H9 (cell line): ENCODE results near the gene IREB2. TPM values are rescaled to one million over a fixed set of nuclear protein-coding genes. Genes with fewer than 3 reads are reported as not detected.
"Not testable (repeated sequence)": the region's sequence is repeated elsewhere in the genome, so short reads cannot be mapped to it uniquely, and the experiment has no call there.

ENCODE experiments used
- DNase-seq: peaks from one replicate; pipeline ENCODE4 v3.0.0-alpha.2; 2017
- H2AFZ ChIP-seq: one replicate; pipeline ENCODE4 v1.6.1; 2013; ENCODE audit warnings: mild to moderate bottlenecking, low read length, control low read depth, moderate library complexity
- H2AK5ac ChIP-seq: 2 replicates; pipeline ENCODE4 v1.6.1; 2013; ENCODE audit warnings: low read length, control low read depth, mixed read lengths; ENCODE audit not compliant: insufficient read length
- H2BK120ac ChIP-seq: one replicate; pipeline ENCODE4 v1.6.1; 2013; ENCODE audit warnings: low read depth, mild to moderate bottlenecking, low read length, control low read depth, inconsistent platforms; ENCODE audit not compliant: poor library complexity, severe bottlenecking
- H2BK12ac ChIP-seq: 2 replicates; pipeline ENCODE4 v1.6.1; 2013; ENCODE audit warnings: low read length, control low read depth, mixed read lengths, low read depth; ENCODE audit not compliant: insufficient read length
- H2BK15ac ChIP-seq: 2 replicates; pipeline ENCODE4 v1.6.1; 2013; ENCODE audit warnings: low read depth, low read length, control low read depth
- H2BK20ac ChIP-seq: one replicate; pipeline ENCODE4 v1.6.1; 2013; ENCODE audit warnings: low read depth, mild to moderate bottlenecking, low read length, control low read depth, inconsistent platforms; ENCODE audit not compliant: poor library complexity, severe bottlenecking
- H2BK5ac ChIP-seq: 2 replicates; pipeline ENCODE4 v1.6.1; 2013; ENCODE audit warnings: low read length, control low read depth, mixed read lengths; ENCODE audit not compliant: insufficient read length
- H3K14ac ChIP-seq: 2 replicates; pipeline ENCODE4 v1.6.1; 2013; ENCODE audit warnings: low read length, control low read depth; ENCODE audit not compliant: insufficient read depth
- H3K18ac ChIP-seq: 2 replicates; pipeline ENCODE4 v1.6.1; 2013; ENCODE audit warnings: low read depth, mild to moderate bottlenecking, mixed read lengths, low read length, control low read depth; ENCODE audit not compliant: insufficient read length
- H3K23ac ChIP-seq: 2 replicates; pipeline ENCODE4 v1.6.1; 2013; ENCODE audit warnings: low read length, control low read depth, mixed read lengths, low read depth; ENCODE audit not compliant: insufficient read length
- H3K23me2 ChIP-seq: 2 replicates; pipeline ENCODE4 v1.6.1; 2013; ENCODE audit warnings: low read depth, mild to moderate bottlenecking, mixed read lengths, low read length, control low read depth; ENCODE audit not compliant: insufficient read length, poor library complexity, severe bottlenecking
- H3K27ac ChIP-seq: 2 replicates; pipeline ENCODE4 v1.5.1; 2013; ENCODE audit warnings: low read length, control low read depth, mixed read lengths, low read depth; ENCODE audit not compliant: insufficient read length
- H3K27me3 ChIP-seq: 2 replicates; pipeline ENCODE4 v1.6.1; 2013; ENCODE audit warnings: low read length, control low read depth, inconsistent platforms; ENCODE audit not compliant: insufficient read depth
- H3K4ac ChIP-seq: 2 replicates; pipeline ENCODE4 v1.6.1; 2013; ENCODE audit warnings: low read depth, mild to moderate bottlenecking, control low read depth, inconsistent platforms, low read length, moderate library complexity
- H3K4me1 ChIP-seq: 2 replicates; pipeline ENCODE4 v1.6.1; 2013; ENCODE audit warnings: low read length, control low read depth, inconsistent platforms; ENCODE audit not compliant: insufficient read depth
- H3K4me2 ChIP-seq: 2 replicates; pipeline ENCODE4 v1.6.1; 2013; ENCODE audit warnings: low read length, control low read depth, mixed read lengths; ENCODE audit not compliant: insufficient read length, insufficient read depth
- H3K56ac ChIP-seq: 2 replicates; pipeline ENCODE4 v1.6.1; 2013; ENCODE audit warnings: low read depth, mild to moderate bottlenecking, mixed read lengths, low read length, control low read depth; ENCODE audit not compliant: insufficient read length
- H3K79me1 ChIP-seq: 2 replicates; pipeline ENCODE4 v1.6.1; 2013; ENCODE audit warnings: low read depth, mild to moderate bottlenecking, moderate library complexity, low read length, control low read depth, inconsistent platforms; ENCODE audit not compliant: insufficient read depth, poor library complexity, severe bottlenecking
- H3K79me2 ChIP-seq: 2 replicates; pipeline ENCODE4 v1.6.1; 2013; ENCODE audit warnings: low read length, control low read depth, inconsistent platforms; ENCODE audit not compliant: insufficient read depth
- H3K9ac ChIP-seq: 2 replicates; pipeline ENCODE4 v1.6.1; 2013; ENCODE audit warnings: low read length, control low read depth, mixed read lengths; ENCODE audit not compliant: insufficient read length; ENCODE audit errors: extremely low read depth
- H3K9me3 ChIP-seq: one replicate; pipeline ENCODE4 v1.6.1; 2013; ENCODE audit warnings: low read depth, low read length, inconsistent platforms; ENCODE audit not compliant: control insufficient read depth
- H3T11ph ChIP-seq: one replicate; pipeline ENCODE4 v1.6.1; 2013; ENCODE audit warnings: mild to moderate bottlenecking, low read length, control low read depth, inconsistent platforms
- H4K20me1 ChIP-seq: one replicate; pipeline ENCODE4 v1.6.1; 2013; ENCODE audit not compliant: control insufficient read depth, insufficient read length, insufficient read depth
- H4K5ac ChIP-seq: 2 replicates; pipeline ENCODE4 v1.6.1; 2013; ENCODE audit warnings: low read depth, mild to moderate bottlenecking, mixed read lengths, low read length, control low read depth; ENCODE audit not compliant: insufficient read length
- H4K8ac ChIP-seq: replicated peaks from 2 replicates; pipeline ENCODE4 v1.6.1; 2013; ENCODE audit warnings: low read length, control low read depth, mixed read lengths, low read depth; ENCODE audit not compliant: insufficient read length
- H4K91ac ChIP-seq: 2 replicates; pipeline ENCODE4 v1.6.1; 2013; ENCODE audit warnings: low read depth, mild to moderate bottlenecking, moderate library complexity, mixed read lengths, low read length, control low read depth; ENCODE audit not compliant: insufficient read length
- H3K27ac Mint-ChIP-seq, 3 experiments: 2 replicates in 2 of 3; 3 replicates in 1 of 3; pipeline ENCODE4 v1.8.0; 2020 to 2021; ENCODE audit warnings: mixed read lengths in 3 of 3, mild to moderate bottlenecking in 1 of 3, moderate library complexity in 1 of 3
- H3K27me3 Mint-ChIP-seq: 2 replicates; pipeline ENCODE4 v1.8.0; 2021; ENCODE audit warnings: low read depth, mild to moderate bottlenecking, moderate library complexity, mixed read lengths
- H3K36me3 Mint-ChIP-seq, 3 experiments: 2 replicates in 2 of 3; 3 replicates in 1 of 3; pipeline ENCODE4 v1.8.0; 2020 to 2021; ENCODE audit warnings: low read depth in 3 of 3, mixed read lengths in 3 of 3; ENCODE audit not compliant: insufficient read depth in 1 of 3
- H3K4me1 Mint-ChIP-seq, 2 experiments: 2 replicates each; pipeline ENCODE4 v1.8.0; 2020; ENCODE audit warnings: mixed read lengths in 2 of 2
- H3K4me3 Mint-ChIP-seq, 2 experiments: 2 replicates in 1 of 2; 3 replicates in 1 of 2; pipeline ENCODE4 v1.8.0; 2020 to 2021; ENCODE audit warnings: mild to moderate bottlenecking in 2 of 2, mixed read lengths in 2 of 2, moderate library complexity in 1 of 2
- H3K9me3 Mint-ChIP-seq, 2 experiments: 2 replicates in 1 of 2; 3 replicates in 1 of 2; pipeline ENCODE4 v1.8.0; 2020; ENCODE audit warnings: mild to moderate bottlenecking in 2 of 2, mixed read lengths in 2 of 2, moderate library complexity in 1 of 2
- WGBS: extraction: QIAGEN DNeasy Blood & Tissue Kit; methylation state at CpG from one replicate; pipeline ENCODE4 v1.1.7; 2013; ENCODE audit warnings: missing lambda C conversion rate, low lambda C conversion rate, mixed read lengths; ENCODE audit not compliant: insufficient read length; ENCODE audit errors: extremely low coverage; 5-methylcytosine and 5-hydroxymethylcytosine counted together
- total RNA-seq: library from RNA; stranded (reverse); gene quantifications from 2 replicates; pipeline ENCODE4 v1.2.1, GENCODE V29; 2021
- TF ChIP-seq, protein P1 (sequence below): fragments of 200-600 bp; sonication (generic); conservative IDR thresholded peaks from 3 replicates; pipeline ENCODE4 v1.8.0; 2021; ENCODE audit warnings: antibody characterized with exemption, mild to moderate bottlenecking

IREB2 gene
- total RNA-seq, 1 experiment from 2014 or later = 87.6 TPM

DNA sequence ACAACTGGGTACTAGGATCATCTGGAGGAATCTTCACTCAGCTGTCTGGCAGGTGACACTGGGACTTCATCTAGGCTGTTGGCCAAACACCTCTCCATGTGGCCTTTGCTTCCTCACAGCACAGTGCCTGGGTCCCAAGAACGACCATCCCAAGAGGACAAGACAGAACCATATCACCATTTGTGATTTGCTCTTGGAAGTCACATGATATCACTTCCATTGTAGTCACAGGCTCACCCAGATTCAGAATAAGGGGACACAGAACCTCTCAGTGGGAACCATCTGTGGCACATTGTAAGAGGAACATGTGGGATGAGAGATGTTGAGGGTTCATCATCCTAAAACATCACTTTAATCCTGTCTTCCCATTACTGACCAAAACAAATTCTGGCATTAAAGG, 100.3 kb downstream of the IREB2 start:
- Histone ChIP-seq H3T11ph (no peak overlapping the region), H3K27me3 (no peaks in the 10 kb centered on the region), H3K18ac (no peak overlapping the region), H2AK5ac (no peak overlapping the region), H2BK12ac (no peak overlapping the region), H2BK15ac (no peak overlapping the region), H2BK20ac (no peak overlapping the region), H4K20me1 (no peaks in the 10 kb centered on the region), H3K14ac (no peak overlapping the region), H3K23me2 (peaks cover 10% of the 10 kb centered on the region), H3K79me1 (peaks cover 3% of the 10 kb centered on the region), H3K4me2 (no peak overlapping the region), H3K4me1 (no peaks in the 10 kb centered on the region), H4K5ac (no peak overlapping the region), H2BK5ac (no peak overlapping the region), H3K23ac (no peak overlapping the region), H3K9ac (no peak overlapping the region), H3K27ac (no peak overlapping the region), H2AFZ (no peak overlapping the region), H4K91ac (no peak overlapping the region), H4K8ac (no peak overlapping the region), H3K56ac (no peak overlapping the region), H3K4ac (no peak overlapping the region), H3K79me2 (peaks cover 7% of the 10 kb centered on the region; the same call in 1 of the 2 replicates), H2BK120ac (no peak overlapping the region), H3K9me3 (no peaks in the 10 kb centered on the region)
- H3K36me3 Mint-ChIP-seq = peaks cover 8 to 16% (median 16%) of the 10 kb centered on the region in 3 experiments; a peak in 6 of 7 replicates
- no peak overlapping the region for H3K4me3 Mint-ChIP-seq
- WGBS = no CpG with 5 or more reads among the region's 1 CpG
- H3K27ac Mint-ChIP-seq = no peak overlapping the region
- peaks cover 5 to 15% of the 10 kb centered on the region in 2 experiments for H3K4me1 Mint-ChIP-seq
- no peaks in the 10 kb centered on the region; a peak in 1 of 5 replicates for H3K9me3 Mint-ChIP-seq
- no peak for DNase-seq
- H3K27me3 Mint-ChIP-seq = no peaks in the 10 kb centered on the region; the same call in 1 of the 2 replicates
- TF ChIP-seq, protein P1, sequence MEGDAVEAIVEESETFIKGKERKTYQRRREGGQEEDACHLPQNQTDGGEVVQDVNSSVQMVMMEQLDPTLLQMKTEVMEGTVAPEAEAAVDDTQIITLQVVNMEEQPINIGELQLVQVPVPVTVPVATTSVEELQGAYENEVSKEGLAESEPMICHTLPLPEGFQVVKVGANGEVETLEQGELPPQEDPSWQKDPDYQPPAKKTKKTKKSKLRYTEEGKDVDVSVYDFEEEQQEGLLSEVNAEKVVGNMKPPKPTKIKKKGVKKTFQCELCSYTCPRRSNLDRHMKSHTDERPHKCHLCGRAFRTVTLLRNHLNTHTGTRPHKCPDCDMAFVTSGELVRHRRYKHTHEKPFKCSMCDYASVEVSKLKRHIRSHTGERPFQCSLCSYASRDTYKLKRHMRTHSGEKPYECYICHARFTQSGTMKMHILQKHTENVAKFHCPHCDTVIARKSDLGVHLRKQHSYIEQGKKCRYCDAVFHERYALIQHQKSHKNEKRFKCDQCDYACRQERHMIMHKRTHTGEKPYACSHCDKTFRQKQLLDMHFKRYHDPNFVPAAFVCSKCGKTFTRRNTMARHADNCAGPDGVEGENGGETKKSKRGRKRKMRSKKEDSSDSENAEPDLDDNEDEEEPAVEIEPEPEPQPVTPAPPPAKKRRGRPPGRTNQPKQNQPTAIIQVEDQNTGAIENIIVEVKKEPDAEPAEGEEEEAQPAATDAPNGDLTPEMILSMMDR = no peak

DNA sequence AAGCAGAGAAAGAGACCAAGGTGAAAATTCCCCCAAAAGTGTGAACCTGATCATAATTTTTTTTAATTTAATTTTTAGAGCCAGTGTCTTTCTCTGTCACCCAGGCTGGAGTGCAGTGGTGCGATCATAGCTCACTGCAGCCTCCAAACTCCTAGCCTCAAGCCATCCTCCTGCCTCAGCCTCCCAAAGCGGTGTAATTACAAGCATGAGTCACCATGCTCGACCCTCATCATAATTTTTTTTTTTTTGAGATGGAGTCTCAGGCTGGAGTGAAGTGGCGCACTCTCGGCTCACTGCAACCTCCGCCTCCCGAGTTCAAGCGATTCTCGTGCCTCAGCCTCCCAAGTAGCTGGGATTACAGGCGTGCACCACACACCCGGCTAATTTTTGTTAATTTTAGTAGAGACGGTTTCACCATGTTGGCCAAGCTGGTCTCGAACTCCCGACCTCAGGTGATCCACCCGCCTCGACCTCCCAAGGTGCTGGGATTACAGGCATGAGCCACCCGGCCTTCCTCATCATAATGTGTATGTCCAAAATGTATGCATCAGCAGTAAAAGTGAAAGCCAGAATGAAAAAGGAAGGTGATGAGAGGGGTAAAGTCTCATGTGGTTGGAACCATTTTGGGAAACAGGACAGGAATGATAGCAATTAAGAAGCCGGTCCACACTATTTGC, 101.6 kb downstream of the IREB2 start:
- not testable (repeated sequence) for H3K14ac ChIP-seq, H2BK12ac ChIP-seq, H2AK5ac ChIP-seq, H2BK120ac ChIP-seq, H2AFZ ChIP-seq, H3K27ac ChIP-seq, H3K27me3 ChIP-seq, H3K79me1 ChIP-seq, H2BK15ac ChIP-seq, DNase-seq, H2BK5ac ChIP-seq, H3K79me2 ChIP-seq, H4K20me1 ChIP-seq, H3T11ph ChIP-seq, H3K4ac ChIP-seq, H3K9me3 ChIP-seq, H3K23me2 ChIP-seq, H3K23ac ChIP-seq, H4K8ac ChIP-seq, H3K27me3 Mint-ChIP-seq, H3K56ac ChIP-seq, H2BK20ac ChIP-seq, H3K9me3 Mint-ChIP-seq, H4K91ac ChIP-seq, H3K4me1 ChIP-seq
- Mint-ChIP-seq H3K4me1 (peaks cover 5 to 15% of the 10 kb centered on the region in 2 experiments), H3K4me3 (peak overlapping the region; percentile 94 to 99), H3K27ac (peak overlapping the region; percentile 76 to 100 (median 100); a peak in 4 of 7 replicates), H3K36me3 (peaks cover 11 to 27% (median 24%) of the 10 kb centered on the region in 3 experiments; a peak in 6 of 7 replicates)
- H4K5ac ChIP-seq = peak overlapping the region; percentile 49
- peak overlapping the region; percentile 84 for H3K18ac ChIP-seq
- WGBS = no CpG with 5 or more reads among the region's 18 CpGs
- H3K9ac ChIP-seq = peak overlapping the region; percentile 66
- peak overlapping the region; percentile 97 for H3K4me2 ChIP-seq
